Hepatocyte (in vitro differentiated cells): ENCODE results near the gene ABCA12. TPM values are rescaled to one million over a fixed set of nuclear protein-coding genes. Genes with fewer than 3 reads are reported as not detected.
"Not testable (repeated sequence)": the region's sequence is repeated elsewhere in the genome, so short reads cannot be mapped to it uniquely, and the experiment has no call there.

Experiments
- DNase-seq: peaks from one replicate; pipeline ENCODE4 v3.0.0-alpha.2; 2016; ENCODE audit warnings: low spot score
- H2AFZ ChIP-seq: fragments of 200-600 bp; sonication (generic); 2 replicates; pipeline ENCODE4 v1.6.0; 2016; ENCODE audit warnings: antibody characterized with exemption, mild to moderate bottlenecking
- H3K27ac ChIP-seq: fragments of 200-600 bp; sonication (generic); 2 replicates; pipeline ENCODE4 v1.5.1; 2016; ENCODE audit warnings: mild to moderate bottlenecking
- H3K27me3 ChIP-seq: fragments of 200-600 bp; sonication (generic); 2 replicates; pipeline ENCODE4 v1.6.1; 2016
- H3K36me3 ChIP-seq: fragments of 200-600 bp; sonication (generic); replicated peaks from 2 replicates; pipeline ENCODE4 v1.5.1; 2016; ENCODE audit warnings: low read depth; ENCODE audit not compliant: insufficient read depth
- H3K4me1 ChIP-seq: fragments of 200-600 bp; sonication (generic); 2 replicates; pipeline ENCODE4 v1.5.1; 2016; ENCODE audit warnings: mild to moderate bottlenecking, moderate library complexity; ENCODE audit not compliant: insufficient read depth
- H3K4me2 ChIP-seq: fragments of 200-600 bp; sonication (generic); 2 replicates; pipeline ENCODE4 v1.6.0; 2016
- H3K4me3 ChIP-seq: fragments of 200-600 bp; sonication (generic); 2 replicates; pipeline ENCODE4 v1.5.1; 2016; ENCODE audit warnings: mild to moderate bottlenecking
- H3K79me2 ChIP-seq: fragments of 200-600 bp; sonication (generic); 2 replicates; pipeline ENCODE4 v1.6.0; 2017; ENCODE audit warnings: mild to moderate bottlenecking
- H3K9me2 ChIP-seq: fragments of 200-600 bp; sonication (generic); replicated peaks from 2 replicates; pipeline ENCODE4 v1.6.0; 2017; ENCODE audit warnings: mild to moderate bottlenecking; ENCODE audit not compliant: insufficient read depth
- H3K9me3 ChIP-seq: fragments of 200-600 bp; sonication (generic); 2 replicates; pipeline ENCODE4 v1.5.1; 2016; ENCODE audit warnings: low read depth, mild to moderate bottlenecking
- H4K20me1 ChIP-seq: fragments of 200-600 bp; sonication (generic); 2 replicates; pipeline ENCODE4 v1.6.0; 2016; ENCODE audit warnings: mild to moderate bottlenecking; ENCODE audit not compliant: insufficient read depth, poor library complexity, severe bottlenecking
- CTCF ChIP-seq: fragments of 200-600 bp; sonication (generic); IDR thresholded peaks from 2 replicates; pipeline ENCODE4 v1.5.1; 2016; ENCODE audit warnings: antibody characterized with exemption, mild to moderate bottlenecking; ENCODE audit not compliant: poor library complexity
- EZH2 ChIP-seq: fragments of 200-600 bp; sonication (generic); IDR thresholded peaks from 2 replicates; pipeline ENCODE4 v1.6.1; 2016; ENCODE audit warnings: antibody characterized with exemption, mild to moderate bottlenecking, borderline replicate concordance
- EZH2phosphoT487 ChIP-seq: fragments of 200-600 bp; sonication (generic); IDR thresholded peaks from one replicate; pipeline ENCODE4 v1.6.1; 2018; ENCODE audit warnings: antibody characterized with exemption, mild to moderate bottlenecking, low read depth, moderate library complexity; ENCODE audit not compliant: unreplicated experiment, severe bottlenecking
- WGBS: methylation state at CpG from one replicate; pipeline ENCODE4 v1.1.6; 2016; ENCODE audit warnings: low lambda C conversion rate; ENCODE audit errors: missing lambda C conversion rate; 5-methylcytosine and 5-hydroxymethylcytosine counted together
- polyA plus RNA-seq: library from polyadenylated mRNA; unstranded; fragments of >200 nt; fragmentation: Nextera tagmentation; extraction: Ambion mirVana; gene quantifications from 2 replicates; pipeline ENCODE4 v1.2.1, GENCODE V29; 2016
- total RNA-seq: library from RNA; depleted of rRNA; stranded (reverse); fragments of >200 nt; gene quantifications from 2 replicates; pipeline ENCODE4 v1.2.3, GENCODE V29; 2014

ABCA12 gene
- total and polyA plus RNA-seq, 2 experiments from 2014 or later: 0.15 to 0.23 TPM

- H3K4me1 ChIP-seq: no peaks in the 10 kb centered on the region
- H3K4me2 ChIP-seq: no peak overlapping the region
- H3K9me3 ChIP-seq: no peaks in the 10 kb centered on the region
- H2AFZ ChIP-seq: no peak overlapping the region
- no peak overlapping the region for H3K4me3 ChIP-seq
- WGBS: 72% methylated on average over 4 of the region's 4 CpGs
- no peaks in the 10 kb centered on the region for H4K20me1 ChIP-seq
- no peaks in the 10 kb centered on the region for H3K27me3 ChIP-seq
- H3K79me2 ChIP-seq: no peaks in the 10 kb centered on the region
- no peak overlapping the region for H3K27ac ChIP-seq
- no peaks in the 10 kb centered on the region for H3K9me2 ChIP-seq
- no peak for DNase-seq
- TF ChIP-seq EZH2 (no peak), EZH2phosphoT487 (no peak), CTCF (no peak)
- H3K36me3 ChIP-seq: no peaks in the 10 kb centered on the region
Observed at GRCh38 chr2:215171796-215172195, 33.4 kb upstream of the ABCA12 start.

- H3K9me2 ChIP-seq: no peaks in the 10 kb centered on the region
- no peaks in the 10 kb centered on the region for H3K27me3 ChIP-seq
- no peak overlapping the region for H3K27ac ChIP-seq
- H2AFZ ChIP-seq: no peak overlapping the region
- TF ChIP-seq EZH2 (no peak), EZH2phosphoT487 (no peak), CTCF (no peak)
- H3K9me3 ChIP-seq: no peaks in the 10 kb centered on the region
- no peaks in the 10 kb centered on the region for H3K79me2 ChIP-seq
- H3K4me1 ChIP-seq: no peaks in the 10 kb centered on the region
- no peak overlapping the region for H3K4me2 ChIP-seq
- no peaks in the 10 kb centered on the region for H4K20me1 ChIP-seq
- H3K4me3 ChIP-seq: no peak overlapping the region
- WGBS: 63% methylated on average over 3 of the region's 3 CpGs
- no peak for DNase-seq
- H3K36me3 ChIP-seq: no peaks in the 10 kb centered on the region
Observed at GRCh38 chr2:215171151-215171550, 32.7 kb upstream of the ABCA12 start.

- H3K4me2 ChIP-seq, H3K27me3 ChIP-seq, H2AFZ ChIP-seq, DNase-seq, H3K4me1 ChIP-seq, H3K4me3 ChIP-seq, H3K79me2 ChIP-seq, H3K9me3 ChIP-seq, H3K27ac ChIP-seq, H3K36me3 ChIP-seq, H3K9me2 ChIP-seq, H4K20me1 ChIP-seq: not testable (repeated sequence)
- WGBS: 35% methylated on average over 2 of the region's 2 CpGs
Observed at GRCh38 chr2:215166505-215166904, 28.1 kb upstream of the ABCA12 start.

DNA sequence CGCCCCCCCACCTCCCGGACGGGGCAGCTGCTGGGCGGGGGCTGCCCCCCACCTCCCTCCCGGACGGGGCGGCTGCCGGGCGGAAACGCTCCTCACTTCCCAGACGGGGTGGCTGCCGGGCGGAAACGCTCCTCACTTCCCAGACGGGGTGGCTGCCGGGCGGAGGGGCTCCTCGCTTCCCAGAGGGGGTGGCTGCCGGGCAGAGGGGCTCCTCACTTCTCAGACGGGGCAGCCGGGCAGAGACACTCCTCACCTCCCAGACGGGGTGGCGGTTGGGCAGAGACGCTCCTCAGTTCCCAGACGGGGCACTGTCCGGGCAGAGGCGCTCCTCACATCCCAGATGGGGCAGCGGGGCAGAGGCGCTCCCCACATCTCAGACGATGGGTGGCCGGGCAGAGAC is 24.9 kb upstream of the ABCA12 start:
- not testable (repeated sequence) for H3K4me3 ChIP-seq, H2AFZ ChIP-seq, H3K4me2 ChIP-seq, H4K20me1 ChIP-seq, H3K9me2 ChIP-seq, H3K36me3 ChIP-seq, DNase-seq, H3K4me1 ChIP-seq, H3K27ac ChIP-seq, H3K79me2 ChIP-seq, H3K27me3 ChIP-seq, H3K9me3 ChIP-seq
- WGBS: 97% methylated on average over 11 of the region's 31 CpGs

GRCh38 chr2:215161301-215161829 is 22.9 kb upstream of the ABCA12 start:
- Histone ChIP-seq H3K79me2 (no peaks in the 10 kb centered on the region), H3K27me3 (no peaks in the 10 kb centered on the region), H4K20me1 (no peaks in the 10 kb centered on the region), H3K9me2 (no peaks in the 10 kb centered on the region), H3K4me2 (no peak overlapping the region), H3K9me3 (no peaks in the 10 kb centered on the region), H3K4me1 (no peaks in the 10 kb centered on the region), H2AFZ (no peak overlapping the region), H3K4me3 (no peak overlapping the region), H3K27ac (no peak overlapping the region), H3K36me3 (no peaks in the 10 kb centered on the region)
- whole genome bisulfite sequencing: 81% methylated on average over 8 of the region's 8 CpGs
- no peak for TF ChIP-seq CTCF
- no peak for TF ChIP-seq EZH2
- TF ChIP-seq EZH2phosphoT487: no peak
- DNase-seq: no peak
